ENCODE data around the gene GOLGA6D. TPM values are rescaled to one million over a fixed set of nuclear protein-coding genes. Genes with fewer than 3 reads are reported as not detected.
"Not testable (repeated sequence)": the region's sequence is repeated elsewhere in the genome, so short reads cannot be mapped to it uniquely, and the experiment has no call there.

Gene GOLGA6D
- total and polyA plus RNA-seq, 2 donors (not counting 3 experiments of a cell fraction or from before 2014, with no cell fraction given), result not detected

GRCh38 chr15:75333654-75334419, 51.2 kb downstream of the GOLGA6D start:
- DNase-seq (ENCODE audit: low read depth, low spot score); H3K9me3 ChIP-seq (replicated peaks; ENCODE audit: control insufficient read depth, insufficient read depth, low read length); H3K4me3 ChIP-seq (replicated peaks in 1 of 3; ENCODE audit: insufficient read depth in 1 of 3, low read depth in 1 of 3, low read length in 3 of 3); POLR2A ChIA-PET; H3K9ac ChIP-seq (replicated peaks; ENCODE audit: extremely low read depth, insufficient read depth, low read length); H3K36me3 ChIP-seq (ENCODE audit: control insufficient read depth in 2 of 2, extremely low read depth in 1 of 2, insufficient read depth in 2 of 2, low read length in 2 of 2); H3K27me3 ChIP-seq (ENCODE audit: control insufficient read depth in 2 of 2, insufficient read depth in 2 of 2, low read length in 2 of 2); H2AFZ ChIP-seq (ENCODE audit: low read depth, low read length); H4K20me1 ChIP-seq (replicated peaks; ENCODE audit: control insufficient read depth, extremely low read depth, insufficient read depth, low read length); FAIRE-seq; H3K27ac ChIP-seq (ENCODE audit: insufficient read depth, low read depth, low read length); H3K4me2 ChIP-seq (ENCODE audit: insufficient read depth, low read length); BruUV-seq (replicated peaks); H3K9me1 ChIP-seq (replicated peaks; ENCODE audit: control insufficient read depth, extremely low read depth, insufficient read depth, low read length); dilution Hi-C loops (cut with MboI; ENCODE audit: extremely low pct_ligation_motif_present, low sequenced_read_pairs); H3K79me2 ChIP-seq (ENCODE audit: control insufficient read depth, insufficient read depth, low read length); intact Hi-C loops (cut with micrococcal nuclease): not testable (repeated sequence)
- peaks cover 10% of the 10 kb centered on the region for H3K4me1 ChIP-seq (ENCODE audit: control insufficient read depth, extremely low read depth, insufficient read depth, low read length)
- CTCF ChIA-PET, result interaction anchor here (1.1 kb wide), 1 partner anchor 34 kb away, joined by 3 read pairs; the partner anchor contains the start of gene MAN2C1

DNA sequence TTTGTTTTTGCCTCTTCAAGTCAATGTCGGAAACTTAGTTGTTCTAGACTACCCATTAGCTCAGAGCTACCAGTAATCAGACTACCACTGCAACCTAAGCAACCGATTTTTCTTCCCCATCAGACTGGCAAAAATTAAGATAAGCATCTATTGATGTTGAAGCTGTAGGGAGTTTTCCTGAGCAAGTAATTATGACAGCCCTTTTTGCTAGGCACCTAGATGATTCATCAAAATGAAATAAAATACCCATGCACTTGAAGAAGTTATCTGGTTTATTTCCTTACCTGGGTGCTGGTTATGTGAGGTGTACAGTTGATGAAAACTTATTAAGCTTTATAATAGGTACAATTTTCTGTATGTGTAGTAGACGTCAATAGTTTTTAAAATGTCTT, 52.7 kb downstream of the GOLGA6D start:
- Histone ChIP-seq H3K27me3 (ENCODE audit: control insufficient read depth in 2 of 2, insufficient read depth in 2 of 2, low read length in 2 of 2) (no peaks in the 10 kb centered on the region), H3K79me2 (ENCODE audit: control insufficient read depth, insufficient read depth, low read length) (peaks cover 7% of the 10 kb centered on the region), H3K9me3 (replicated peaks; ENCODE audit: control insufficient read depth, insufficient read depth, low read length) (no peaks in the 10 kb centered on the region), H3K27ac (ENCODE audit: insufficient read depth, low read depth, low read length) (no peak overlapping the region), H3K4me2 (ENCODE audit: insufficient read depth, low read length) (peak overlapping the region; percentile 26), H4K20me1 (replicated peaks; ENCODE audit: control insufficient read depth, extremely low read depth, insufficient read depth, low read length) (no peaks in the 10 kb centered on the region), H3K4me1 (ENCODE audit: control insufficient read depth, extremely low read depth, insufficient read depth, low read length) (peaks cover 10% of the 10 kb centered on the region), H2AFZ (ENCODE audit: low read depth, low read length) (peak overlapping the region; percentile 30), H3K4me3 (replicated peaks in 1 of 3; ENCODE audit: insufficient read depth in 1 of 3, low read depth in 1 of 3, low read length in 3 of 3) (peak overlapping the region in 2 of 3 experiments; percentile 2 to 50), H3K9ac (replicated peaks; ENCODE audit: extremely low read depth, insufficient read depth, low read length) (no peak overlapping the region), H3K36me3 (ENCODE audit: control insufficient read depth in 2 of 2, extremely low read depth in 1 of 2, insufficient read depth in 2 of 2, low read length in 2 of 2) (peaks cover 0 to 8% of the 10 kb centered on the region in 2 experiments), H3K9me1 (replicated peaks; ENCODE audit: control insufficient read depth, extremely low read depth, insufficient read depth, low read length) (no peaks in the 10 kb centered on the region)
- DNase-seq (ENCODE audit: low read depth, low spot score) (no peak), FAIRE-seq (no peak)
- POLR2A ChIA-PET, result no interaction called here
- CTCF ChIA-PET, result interaction anchor here (0.6 to 1.1 kb wide), 2 partner anchors 33 to 329 kb away, joined by 3 read pairs; partner anchors contain the start of gene MAN2C1
- intact Hi-C loops (cut with micrococcal nuclease) (no loop called here), dilution Hi-C loops (cut with MboI; ENCODE audit: extremely low pct_ligation_motif_present, low sequenced_read_pairs) (no loop called here)
- TF ChIP-seq MYC (IDR thresholded peaks at IDR 0.05; ENCODE audit: low read depth, low read length) (no peak), FOS (IDR thresholded peaks at IDR 0.05; ENCODE audit: borderline replicate concordance, insufficient read depth, low read length) (no peak), JUN (IDR thresholded peaks at IDR 0.05; ENCODE audit: borderline replicate concordance, insufficient read depth, insufficient read length, low read depth) (no peak), EZH2 (IDR thresholded peaks at IDR 0.05; ENCODE audit: borderline replicate concordance, low read depth, low read length, severe bottlenecking) (no peak), GATA2 (IDR thresholded peaks at IDR 0.05; ENCODE audit: insufficient read depth, insufficient read length, low read depth, low read length) (no peak), POLR2A (IDR thresholded peaks at IDR 0.05; ENCODE audit: low read depth, low read length) (no peak), POLR2AphosphoS5 (IDR thresholded peaks at IDR 0.05; ENCODE audit: insufficient read depth, low read depth, low read length) (no peak)
- TF ChIP-seq, protein P1, sequence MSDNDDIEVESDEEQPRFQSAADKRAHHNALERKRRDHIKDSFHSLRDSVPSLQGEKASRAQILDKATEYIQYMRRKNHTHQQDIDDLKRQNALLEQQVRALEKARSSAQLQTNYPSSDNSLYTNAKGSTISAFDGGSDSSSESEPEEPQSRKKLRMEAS (IDR thresholded peaks at IDR 0.05; ENCODE audit: insufficient read depth, insufficient read length), result no peak
- TSS peak; percentile 52 for BruUV-seq (replicated peaks)

Measured in endothelial cell of umbilical vein (primary cell).